PC-9 (cell line): Measurements from ENCODE around the gene POU2F3. TPM values are rescaled to one million over a fixed set of nuclear protein-coding genes. Genes with fewer than 3 reads are reported as not detected.
"Not testable (repeated sequence)": the region's sequence is repeated elsewhere in the genome, so short reads cannot be mapped to it uniquely, and the experiment has no call there.

Experiments used
- BruUV-seq: library from RNA; stranded (reverse); fragments of 400-500 nt; replicated peaks from 2 replicates; lab custom pipeline; 2021; lab: Mats Ljungman, UMichigan
- CTCF ChIA-PET: fragments of 300-600 bp; sonication (Branson Sonifier 250); formaldehyde crosslinking; loops from one replicate; lab custom pipeline; 2022; ENCODE audit warnings: antibody characterized with exemption; lab: Charles Lee
- POLR2A ChIA-PET: fragments of 300-600 bp; sonication (Branson Sonifier 250); formaldehyde crosslinking; loops from one replicate; lab custom pipeline; 2022; ENCODE audit warnings: antibody characterized with exemption; ENCODE audit not compliant: unreplicated experiment; lab: Charles Lee
- DNase-seq, 2 experiments: peaks; one replicate each; pipeline versions ENCODE4 v3.0.0 to v3.0.0-alpha.2; 2015 to 2022; ENCODE audit warnings: mixed read lengths in 1 of 2
- H2AFZ ChIP-seq: fragments of 200-600 bp; sonication (generic); 2 replicates; pipeline ENCODE4 v1.8.1; 2017; ENCODE audit warnings: antibody characterized with exemption
- H3F3A ChIP-seq: fragments of 200-600 bp; sonication (generic); 2 replicates; pipeline ENCODE4 v1.8.1; 2017; ENCODE audit warnings: antibody characterized with exemption, mild to moderate bottlenecking, low read depth; ENCODE audit not compliant: insufficient read depth
- H3K27ac ChIP-seq: fragments of 200-600 bp; sonication (generic); 2 replicates; pipeline ENCODE4 v1.6.1; 2016; ENCODE audit warnings: mixed run types
- H3K27me3 ChIP-seq: fragments of 200-600 bp; sonication (generic); 2 replicates; pipeline ENCODE4 v1.6.1; 2016; ENCODE audit warnings: low read depth, mixed run types; ENCODE audit not compliant: insufficient read depth
- H3K36me3 ChIP-seq: fragments of 200-600 bp; sonication (generic); 2 replicates; pipeline ENCODE4 v1.6.1; 2016; ENCODE audit warnings: low read depth, mixed run types
- H3K4me1 ChIP-seq: fragments of 200-600 bp; sonication (generic); replicated peaks from 2 replicates; pipeline ENCODE4 v1.6.1; 2016; ENCODE audit warnings: mixed run types; ENCODE audit not compliant: insufficient read depth
- H3K4me2 ChIP-seq: fragments of 200-600 bp; sonication (generic); 2 replicates; pipeline ENCODE4 v1.6.1; 2017; ENCODE audit warnings: mixed run types
- H3K4me3 ChIP-seq: fragments of 200-600 bp; sonication (generic); 2 replicates; pipeline ENCODE4 v1.6.1; 2016; ENCODE audit warnings: mixed run types
- H3K79me2 ChIP-seq: fragments of 200-600 bp; sonication (generic); 2 replicates; pipeline ENCODE4 v1.6.1; 2017; ENCODE audit warnings: low read depth, mixed run types
- H3K9me2 ChIP-seq: fragments of 200-600 bp; sonication (generic); 2 replicates; pipeline ENCODE4 v1.8.1; 2017; ENCODE audit warnings: mild to moderate bottlenecking; ENCODE audit not compliant: insufficient read depth
- H3K9me3 ChIP-seq: fragments of 200-600 bp; sonication (generic); 2 replicates; pipeline ENCODE4 v1.8.1; 2016; ENCODE audit warnings: low read depth; ENCODE audit not compliant: insufficient read depth
- H4K20me1 ChIP-seq: fragments of 200-600 bp; sonication (generic); 2 replicates; pipeline ENCODE4 v1.8.1; 2017; ENCODE audit not compliant: insufficient read depth
- EZH2 ChIP-seq: fragments of 200-600 bp; sonication (generic); IDR thresholded peaks from 2 replicates; pipeline ENCODE4 v1.8.0; 2017; ENCODE audit warnings: antibody characterized with exemption, low read depth
- intact Hi-C: fragments of 100-400 bp; cut with micrococcal nuclease; formaldehyde crosslinking; loops from one replicate; pipeline ENCODE4 v1.10.0; 2022; ENCODE audit not compliant: unreplicated experiment
- total RNA-seq: library from RNA; stranded (reverse); gene quantifications from 2 replicates; pipeline ENCODE4 v1.2.3, GENCODE V29; 2021
- TF ChIP-seq, protein P1 (sequence below): fragments of 200-600 bp; sonication (generic); conservative IDR thresholded peaks from 2 replicates; pipeline ENCODE4 v1.6.1; 2017; ENCODE audit warnings: mixed run types, antibody characterized with exemption, mild to moderate bottlenecking, moderate library complexity

Gene POU2F3
- total RNA-seq, 1 experiment from 2014 or later: 2.9 TPM

DNA sequence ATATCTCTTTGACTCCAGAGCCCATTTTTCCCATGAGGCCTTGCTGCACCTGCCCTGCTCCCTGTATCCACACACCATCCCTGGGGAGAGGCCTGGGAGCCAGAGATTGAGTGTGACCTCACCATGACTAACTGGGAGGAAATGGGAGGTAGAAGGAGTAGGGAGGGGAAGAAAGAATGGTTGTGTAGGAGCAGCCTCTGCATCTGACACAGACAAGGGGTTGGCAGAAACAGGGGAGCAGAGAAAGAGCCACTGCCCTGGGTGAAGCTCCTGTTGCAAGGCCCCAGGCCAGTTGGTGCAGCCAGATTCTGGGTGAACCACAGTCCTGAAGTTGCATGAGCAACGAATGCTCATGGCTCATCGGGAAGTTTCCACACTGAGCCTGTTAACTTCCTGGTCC is 32.4 kb downstream of the POU2F3 start:
- Histone ChIP-seq H3K4me1 (no peaks in the 10 kb centered on the region), H3K27ac (no peak overlapping the region), H4K20me1 (no peaks in the 10 kb centered on the region), H3K9me3 (no peaks in the 10 kb centered on the region), H3K9me2 (no peaks in the 10 kb centered on the region), H3F3A (peaks cover 3% of the 10 kb centered on the region; the same call in 1 of the 2 replicates), H2AFZ (no peak overlapping the region), H3K4me2 (no peak overlapping the region), H3K27me3 (peaks cover 8% of the 10 kb centered on the region; the same call in 1 of the 2 replicates), H3K4me3 (no peak overlapping the region), H3K79me2 (no peaks in the 10 kb centered on the region), H3K36me3 (no peaks in the 10 kb centered on the region)
- no TSS peak for BruUV-seq
- intact Hi-C loops: no loop called here
- no peak for TF ChIP-seq EZH2
- TF ChIP-seq, protein P1, sequence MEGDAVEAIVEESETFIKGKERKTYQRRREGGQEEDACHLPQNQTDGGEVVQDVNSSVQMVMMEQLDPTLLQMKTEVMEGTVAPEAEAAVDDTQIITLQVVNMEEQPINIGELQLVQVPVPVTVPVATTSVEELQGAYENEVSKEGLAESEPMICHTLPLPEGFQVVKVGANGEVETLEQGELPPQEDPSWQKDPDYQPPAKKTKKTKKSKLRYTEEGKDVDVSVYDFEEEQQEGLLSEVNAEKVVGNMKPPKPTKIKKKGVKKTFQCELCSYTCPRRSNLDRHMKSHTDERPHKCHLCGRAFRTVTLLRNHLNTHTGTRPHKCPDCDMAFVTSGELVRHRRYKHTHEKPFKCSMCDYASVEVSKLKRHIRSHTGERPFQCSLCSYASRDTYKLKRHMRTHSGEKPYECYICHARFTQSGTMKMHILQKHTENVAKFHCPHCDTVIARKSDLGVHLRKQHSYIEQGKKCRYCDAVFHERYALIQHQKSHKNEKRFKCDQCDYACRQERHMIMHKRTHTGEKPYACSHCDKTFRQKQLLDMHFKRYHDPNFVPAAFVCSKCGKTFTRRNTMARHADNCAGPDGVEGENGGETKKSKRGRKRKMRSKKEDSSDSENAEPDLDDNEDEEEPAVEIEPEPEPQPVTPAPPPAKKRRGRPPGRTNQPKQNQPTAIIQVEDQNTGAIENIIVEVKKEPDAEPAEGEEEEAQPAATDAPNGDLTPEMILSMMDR: no peak
- ChIA-PET POLR2A (interaction anchor here (0.7 kb wide), 1 partner anchor 560 kb away, joined by 3 read pairs; no protein-coding TSS in a partner anchor), CTCF (no interaction called here)
- peak in 1 of 2 experiments; percentile 54 for DNase-seq

DNA sequence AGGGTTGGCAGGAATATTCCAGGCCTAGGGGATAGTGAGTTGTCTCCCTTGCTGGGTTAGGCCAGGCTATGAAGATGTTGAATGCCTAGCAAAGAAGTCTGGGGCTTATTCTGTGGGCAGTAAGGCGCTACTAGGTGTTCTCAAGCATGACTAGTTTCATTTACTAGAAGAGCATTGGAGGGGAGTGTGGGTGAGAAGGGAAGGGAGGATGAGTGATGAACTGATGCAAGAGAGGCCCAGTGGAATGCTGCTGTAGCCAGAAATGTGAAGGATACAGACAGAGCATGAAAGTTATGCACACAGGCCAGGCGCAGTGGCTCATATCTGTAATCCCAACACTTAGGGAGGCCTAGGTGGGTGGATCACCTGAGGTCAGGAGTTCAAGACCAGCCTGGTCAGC is 33.5 kb downstream of the POU2F3 start:
- no peaks in the 10 kb centered on the region for H3K9me2 ChIP-seq
- no peaks in the 10 kb centered on the region for H3K4me1 ChIP-seq
- BruUV-seq: no TSS peak
- H3K9me3 ChIP-seq: no peaks in the 10 kb centered on the region
- TF ChIP-seq EZH2: no peak
- TF ChIP-seq, protein P1: no peak
- H3F3A ChIP-seq: peaks cover 3% of the 10 kb centered on the region; the same call in 1 of the 2 replicates
- peak in 1 of 2 experiments; percentile 56 for DNase-seq
- CTCF ChIA-PET: no interaction called here
- no peak overlapping the region for H3K4me2 ChIP-seq
- no peak overlapping the region for H3K4me3 ChIP-seq
- H3K36me3 ChIP-seq: no peaks in the 10 kb centered on the region
- POLR2A ChIA-PET: no interaction called here
- H3K27ac ChIP-seq: no peak overlapping the region
- H3K27me3 ChIP-seq: peaks cover 8% of the 10 kb centered on the region; the same call in 1 of the 2 replicates
- H3K79me2 ChIP-seq: no peaks in the 10 kb centered on the region
- no peak overlapping the region for H2AFZ ChIP-seq
- intact Hi-C loops: no loop called here
- H4K20me1 ChIP-seq: no peaks in the 10 kb centered on the region

DNA sequence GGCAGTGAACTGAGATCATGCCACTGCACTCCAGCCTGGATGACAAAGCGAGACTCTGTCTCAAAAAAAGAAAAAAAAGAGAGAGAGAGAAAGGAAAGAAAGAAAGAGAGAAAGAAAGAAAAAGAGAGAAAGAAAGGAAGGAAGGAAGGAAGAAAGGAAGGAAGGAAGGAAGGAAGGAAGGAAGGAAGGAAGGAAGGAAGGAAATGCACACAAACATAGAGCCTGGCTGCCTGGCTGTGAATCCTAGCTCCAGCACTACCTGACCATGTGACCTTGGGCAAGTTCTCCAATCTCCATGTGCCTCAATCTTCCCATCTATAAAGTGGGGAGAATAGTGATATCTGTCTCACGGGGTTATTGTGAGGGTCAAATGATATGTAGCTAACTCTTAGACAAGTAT is 34.0 kb downstream of the POU2F3 start:
- DNase-seq, POLR2A ChIA-PET, H3K9me2 ChIP-seq, H3F3A ChIP-seq, H4K20me1 ChIP-seq, H3K4me2 ChIP-seq, H3K4me3 ChIP-seq, H3K4me1 ChIP-seq, BruUV-seq, H2AFZ ChIP-seq, H3K79me2 ChIP-seq, H3K27me3 ChIP-seq, intact Hi-C loops, H3K36me3 ChIP-seq, H3K9me3 ChIP-seq, H3K27ac ChIP-seq, CTCF ChIA-PET: not testable (repeated sequence)

DNA sequence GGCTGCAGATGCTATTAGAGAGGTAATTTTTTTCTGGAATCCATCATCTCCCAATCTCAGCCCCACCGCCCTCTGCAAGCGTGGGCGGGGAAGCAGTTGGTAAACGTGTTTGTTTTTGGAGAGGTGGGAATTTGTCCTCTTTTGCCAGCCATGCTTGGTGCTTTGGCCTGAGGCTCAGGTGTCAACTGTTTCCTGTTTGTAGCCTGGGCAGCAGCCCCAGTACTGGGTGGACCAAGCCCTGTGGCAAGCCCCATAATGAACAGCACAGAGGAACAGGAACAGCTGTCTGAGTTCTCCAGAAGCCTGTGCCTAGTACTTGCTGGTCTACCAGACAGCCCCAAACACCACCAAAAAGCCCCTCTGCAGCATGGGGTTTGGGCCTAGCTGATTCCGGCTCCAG is 39.6 kb downstream of the POU2F3 start:
- DNase-seq: peak in 1 of 2 experiments; percentile 16
- TF ChIP-seq EZH2: no peak
- TF ChIP-seq, protein P1: no peak
- POLR2A ChIA-PET: no interaction called here
- Histone ChIP-seq H3K79me2 (no peaks in the 10 kb centered on the region), H3K4me3 (no peak overlapping the region), H3K4me1 (peaks cover 18% of the 10 kb centered on the region), H3K27ac (no peak overlapping the region), H3K4me2 (no peak overlapping the region), H3K36me3 (no peaks in the 10 kb centered on the region), H3K27me3 (no peaks in the 10 kb centered on the region; the same call in 1 of the 2 replicates), H3F3A (no peaks in the 10 kb centered on the region), H4K20me1 (no peaks in the 10 kb centered on the region), H2AFZ (no peak overlapping the region), H3K9me2 (no peaks in the 10 kb centered on the region; the same call in 1 of the 2 replicates), H3K9me3 (no peaks in the 10 kb centered on the region)
- CTCF ChIA-PET: no interaction called here
- intact Hi-C loops: no loop called here
- no TSS peak for BruUV-seq
